Measurements from ENCODE around the gene PI16.

DNA sequence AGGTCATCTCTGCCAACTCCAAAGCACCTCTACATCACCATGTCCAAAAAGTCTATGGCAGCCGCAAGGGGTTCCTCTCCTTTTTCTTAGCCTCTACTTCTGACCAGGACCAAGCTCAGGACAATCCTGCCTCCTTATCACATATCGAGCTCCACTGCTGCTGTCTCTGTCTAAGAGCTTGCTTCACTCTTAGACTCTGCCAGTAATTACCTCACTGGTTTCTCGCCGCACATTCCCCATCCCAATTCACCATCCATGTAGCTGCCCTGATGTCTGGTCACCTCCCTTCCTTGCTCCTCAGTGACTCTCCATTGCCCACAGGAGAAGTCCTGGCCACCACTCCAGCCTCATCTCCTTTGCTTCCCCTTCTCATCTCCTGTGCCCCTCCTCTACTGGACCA, 24.1 kb upstream of the PI16 start:
- TF ChIP-seq, protein P1, sequence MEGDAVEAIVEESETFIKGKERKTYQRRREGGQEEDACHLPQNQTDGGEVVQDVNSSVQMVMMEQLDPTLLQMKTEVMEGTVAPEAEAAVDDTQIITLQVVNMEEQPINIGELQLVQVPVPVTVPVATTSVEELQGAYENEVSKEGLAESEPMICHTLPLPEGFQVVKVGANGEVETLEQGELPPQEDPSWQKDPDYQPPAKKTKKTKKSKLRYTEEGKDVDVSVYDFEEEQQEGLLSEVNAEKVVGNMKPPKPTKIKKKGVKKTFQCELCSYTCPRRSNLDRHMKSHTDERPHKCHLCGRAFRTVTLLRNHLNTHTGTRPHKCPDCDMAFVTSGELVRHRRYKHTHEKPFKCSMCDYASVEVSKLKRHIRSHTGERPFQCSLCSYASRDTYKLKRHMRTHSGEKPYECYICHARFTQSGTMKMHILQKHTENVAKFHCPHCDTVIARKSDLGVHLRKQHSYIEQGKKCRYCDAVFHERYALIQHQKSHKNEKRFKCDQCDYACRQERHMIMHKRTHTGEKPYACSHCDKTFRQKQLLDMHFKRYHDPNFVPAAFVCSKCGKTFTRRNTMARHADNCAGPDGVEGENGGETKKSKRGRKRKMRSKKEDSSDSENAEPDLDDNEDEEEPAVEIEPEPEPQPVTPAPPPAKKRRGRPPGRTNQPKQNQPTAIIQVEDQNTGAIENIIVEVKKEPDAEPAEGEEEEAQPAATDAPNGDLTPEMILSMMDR (IDR thresholded peaks at IDR 0.05; ENCODE audit: insufficient read depth, low read length) = no peak
- TF ChIP-seq REST (IDR thresholded peaks at IDR 0.05; ENCODE audit: insufficient replicate concordance, low read depth) (no peak), POLR2AphosphoS5 (IDR thresholded peaks at IDR 0.05; ENCODE audit: low read depth) (no peak), GABPA (IDR thresholded peaks at IDR 0.05; ENCODE audit: low read depth) (no peak), SPI1 (IDR thresholded peaks at IDR 0.05; ENCODE audit: borderline replicate concordance, low read depth) (no peak)
